ENCODE data around the gene KLB.

DNA sequence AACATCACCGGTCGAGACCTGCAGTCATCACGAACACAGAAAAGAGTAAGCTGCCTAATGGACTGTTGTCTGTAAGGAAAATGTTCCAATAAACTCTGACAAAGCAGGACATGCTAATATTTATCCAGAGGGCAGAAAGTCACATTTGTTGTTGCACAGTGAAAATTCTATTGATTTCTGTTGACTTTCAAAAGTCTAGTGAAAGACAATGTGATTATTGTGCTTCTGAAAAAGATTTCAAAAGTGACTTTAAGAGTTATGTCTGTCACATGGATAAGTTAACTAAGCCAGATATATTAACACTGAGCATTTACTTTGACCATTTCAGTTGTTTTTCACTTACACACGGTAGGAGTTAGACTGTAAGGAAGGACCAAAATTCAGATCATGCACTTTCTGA, 31.3 kb upstream of the KLB start:
- no peak for TF ChIP-seq CTCF (IDR thresholded peaks at IDR 0.05)
- TF ChIP-seq POLR2A (IDR thresholded peaks at IDR 0.05) = no peak

Data from prostate gland (tissue), 2 donors.